ENCODE data around the gene HDAC8.

DNA sequence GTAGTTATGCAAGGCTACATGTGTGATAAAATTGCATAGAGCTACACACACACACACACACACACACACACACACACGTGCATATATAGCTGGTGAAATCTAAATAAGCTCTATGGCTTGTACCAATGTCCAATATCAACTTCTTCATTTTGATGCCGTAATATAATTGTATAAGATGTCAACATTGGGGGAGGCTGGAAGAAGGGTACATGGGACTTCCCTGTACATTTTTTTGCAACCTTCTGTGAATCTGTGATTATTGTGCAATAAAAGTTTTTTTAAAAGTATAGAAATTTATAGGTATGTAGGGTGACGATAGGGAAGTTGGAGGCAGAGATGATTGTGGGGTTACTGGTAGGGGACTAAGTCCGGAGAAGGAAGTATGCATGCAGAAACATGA is 105.5 kb downstream of the HDAC8 start:
- TF ChIP-seq, protein P1, sequence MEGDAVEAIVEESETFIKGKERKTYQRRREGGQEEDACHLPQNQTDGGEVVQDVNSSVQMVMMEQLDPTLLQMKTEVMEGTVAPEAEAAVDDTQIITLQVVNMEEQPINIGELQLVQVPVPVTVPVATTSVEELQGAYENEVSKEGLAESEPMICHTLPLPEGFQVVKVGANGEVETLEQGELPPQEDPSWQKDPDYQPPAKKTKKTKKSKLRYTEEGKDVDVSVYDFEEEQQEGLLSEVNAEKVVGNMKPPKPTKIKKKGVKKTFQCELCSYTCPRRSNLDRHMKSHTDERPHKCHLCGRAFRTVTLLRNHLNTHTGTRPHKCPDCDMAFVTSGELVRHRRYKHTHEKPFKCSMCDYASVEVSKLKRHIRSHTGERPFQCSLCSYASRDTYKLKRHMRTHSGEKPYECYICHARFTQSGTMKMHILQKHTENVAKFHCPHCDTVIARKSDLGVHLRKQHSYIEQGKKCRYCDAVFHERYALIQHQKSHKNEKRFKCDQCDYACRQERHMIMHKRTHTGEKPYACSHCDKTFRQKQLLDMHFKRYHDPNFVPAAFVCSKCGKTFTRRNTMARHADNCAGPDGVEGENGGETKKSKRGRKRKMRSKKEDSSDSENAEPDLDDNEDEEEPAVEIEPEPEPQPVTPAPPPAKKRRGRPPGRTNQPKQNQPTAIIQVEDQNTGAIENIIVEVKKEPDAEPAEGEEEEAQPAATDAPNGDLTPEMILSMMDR (IDR thresholded peaks at IDR 0.05; ENCODE audit: insufficient read depth, low read length, poor library complexity, severe bottlenecking) = no peak
- no peak for TF ChIP-seq EZH2phosphoT487 (conservative IDR thresholded peaks at IDR 0.05; ENCODE audit: low read length)

Data from SU-DHL-6 (cell line).